SK-N-SH (cell line): ENCODE data around the gene PCYT1A. TPM values are rescaled to one million over a fixed set of nuclear protein-coding genes. Genes with fewer than 3 reads are reported as not detected.
"Not testable (repeated sequence)": the region's sequence is repeated elsewhere in the genome, so short reads cannot be mapped to it uniquely, and the experiment has no call there.

ENCODE experiments used
- CTCF ChIA-PET: fragments of 300-600, 350-600 bp; formaldehyde crosslinking; extraction: SDS; loops from one replicate; lab custom pipeline; 2021; lab: Yijun Ruan, JAX
- POLR2A ChIA-PET: fragments of 350-600 bp; sonication (Branson Sonifier 250); formaldehyde crosslinking; extraction: SDS; loops from one replicate; lab custom pipeline; 2020; ENCODE audit warnings: antibody characterized with exemption, inconsistent platforms; lab: Yijun Ruan, JAX
- DNase-seq: peaks from one replicate; pipeline ENCODE4 v3.0.0; 2012
- H2AFZ ChIP-seq: fragments of 200-600 bp; sonication (generic); 2 replicates; pipeline ENCODE4 v1.8.1; 2016; ENCODE audit warnings: antibody characterized with exemption, mild to moderate bottlenecking, low read depth
- H3F3A ChIP-seq: fragments of 200-600 bp; sonication (generic); replicated peaks from 2 replicates; pipeline ENCODE3; 2016; ENCODE audit warnings: antibody characterized with exemption, mild to moderate bottlenecking; ENCODE audit not compliant: insufficient read depth
- H3K27ac ChIP-seq, 2 experiments: fragments of 200-500 bp in 1 of 2; fragments of 200-600 bp in 1 of 2; sonication (Bioruptor generic) in 1 of 2; sonication (generic), shearing (Covaris generic) in 1 of 2; 2 replicates each; pipeline versions ENCODE4 v1.5.1 to v1.6.1; 2014 to 2016; ENCODE audit warnings: low read depth in 2 of 2, inconsistent platforms in 1 of 2, low read length in 1 of 2, mild to moderate bottlenecking in 1 of 2, mixed read lengths in 1 of 2
- H3K27me3 ChIP-seq: fragments of 200-600 bp; sonication (generic), shearing (Covaris generic); 2 replicates; pipeline ENCODE4 v1.6.1; 2016; ENCODE audit warnings: mixed run types; ENCODE audit not compliant: insufficient read depth
- H3K36me3 ChIP-seq, 2 experiments: fragments of 200-500 bp in 1 of 2; fragments of 200-600 bp in 1 of 2; sonication (Bioruptor generic) in 1 of 2; sonication (generic) in 1 of 2; replicated peaks in 1 of 2; 2 replicates each; pipeline versions ENCODE3 to v1.5.1; 2014 to 2016; ENCODE audit warnings: low read length in 1 of 2, mild to moderate bottlenecking in 1 of 2; ENCODE audit not compliant: insufficient read depth in 2 of 2, control insufficient read depth in 1 of 2
- H3K4me1 ChIP-seq, 2 experiments: fragments of 200-500 bp in 1 of 2; fragments of 200-600 bp in 1 of 2; sonication (Bioruptor generic) in 1 of 2; sonication (generic), shearing (Covaris generic) in 1 of 2; 2 replicates each; pipeline versions ENCODE4 v1.5.1 to v1.6.1; 2014 to 2016; ENCODE audit warnings: low read depth in 1 of 2, low read length in 1 of 2, mixed run types in 1 of 2; ENCODE audit not compliant: insufficient read depth in 2 of 2, control insufficient read depth in 1 of 2
- H3K4me2 ChIP-seq: fragments of 200-600 bp; sonication (generic), shearing (Covaris generic); 2 replicates; pipeline ENCODE4 v1.6.1; 2017; ENCODE audit warnings: mixed run types
- H3K4me3 ChIP-seq, 2 experiments: fragments of 200-500 bp in 1 of 2; fragments of 200-600 bp in 1 of 2; sonication (Bioruptor generic) in 1 of 2; sonication (generic), shearing (Covaris generic) in 1 of 2; 2 replicates each; pipeline versions ENCODE4 v1.5.1 to v1.8.1; 2014 to 2016; ENCODE audit warnings: low read depth in 2 of 2, inconsistent platforms in 1 of 2, low read length in 1 of 2, mild to moderate bottlenecking in 1 of 2, mixed read lengths in 1 of 2, moderate library complexity in 1 of 2
- H3K79me2 ChIP-seq: fragments of 200-600 bp; sonication (generic); 2 replicates; pipeline ENCODE4 v1.8.1; 2017; ENCODE audit warnings: mild to moderate bottlenecking; ENCODE audit not compliant: insufficient read depth
- H3K9ac ChIP-seq: fragments of 200-600 bp; sonication (generic); 2 replicates; pipeline ENCODE4 v1.6.1; 2017; ENCODE audit warnings: mixed run types
- H3K9me2 ChIP-seq: fragments of 200-600 bp; sonication (generic); 2 replicates; pipeline ENCODE4 v1.6.1; 2017; ENCODE audit warnings: mixed run types
- H3K9me3 ChIP-seq: fragments of 200-600 bp; sonication (generic); 2 replicates; pipeline ENCODE4 v1.6.1; 2017; ENCODE audit warnings: mixed run types, mild to moderate bottlenecking, moderate library complexity
- H4K20me1 ChIP-seq: fragments of 200-600 bp; sonication (generic); 2 replicates; pipeline ENCODE4 v1.6.1; 2017; ENCODE audit warnings: mild to moderate bottlenecking, mixed run types; ENCODE audit not compliant: insufficient read depth
- CHD2 ChIP-seq: fragments of 150-350 bp; IDR thresholded peaks from 2 replicates; pipeline ENCODE4 v1.6.1; 2018; ENCODE audit warnings: low read length; ENCODE audit not compliant: partially characterized antibody
- ELF1 ChIP-seq: IDR thresholded peaks from 2 replicates; pipeline ENCODE4 v1.4.0; 2012
- EP300 ChIP-seq, 2 experiments: IDR thresholded peaks; 2 replicates each; pipeline versions ENCODE4 v1.4.0 to v1.6.1; 2012; ENCODE audit warnings: borderline replicate concordance in 1 of 2, low read depth in 1 of 2, low read length in 1 of 2
- FOSL2 ChIP-seq: IDR thresholded peaks from 2 replicates; pipeline ENCODE4 v1.4.0; 2012; ENCODE audit warnings: low read depth, mild to moderate bottlenecking, moderate library complexity, borderline replicate concordance
- FOXJ3 ChIP-seq: sonication (generic); formaldehyde crosslinking; IDR thresholded peaks from 2 replicates; pipeline ENCODE4 v1.5.1; 2020; ENCODE audit warnings: mild to moderate bottlenecking, missing genetic modification reagents
- JUND ChIP-seq: IDR thresholded peaks from 2 replicates; pipeline ENCODE4 v1.4.0; 2012
- NRF1 ChIP-seq: IDR thresholded peaks from 2 replicates; pipeline ENCODE4 v1.6.1; 2012; ENCODE audit warnings: low read depth, mild to moderate bottlenecking, low read length
- POLR2AphosphoS5 ChIP-seq: IDR thresholded peaks from 2 replicates; pipeline ENCODE4 v1.6.1; 2012; ENCODE audit warnings: low read depth, low read length
- RAD21 ChIP-seq: IDR thresholded peaks from 2 replicates; pipeline ENCODE4 v1.6.1; 2012; ENCODE audit warnings: mild to moderate bottlenecking, low read length
- RCOR1 ChIP-seq: fragments of 150-350 bp; IDR thresholded peaks from 2 replicates; pipeline ENCODE4 v1.6.1; 2017; ENCODE audit warnings: antibody characterized with exemption, low read length
- SIN3A ChIP-seq: IDR thresholded peaks from 2 replicates; pipeline ENCODE4 v1.6.1; 2012; ENCODE audit warnings: low read depth, mild to moderate bottlenecking, low read length, moderate library complexity, borderline replicate concordance
- TCF12 ChIP-seq: IDR thresholded peaks from 2 replicates; pipeline ENCODE4 v1.4.0; 2012
- WGBS: methylation state at CpG from one replicate; pipeline ENCODE4 v1.1.6; 2017; ENCODE audit warnings: low lambda C conversion rate; 5-methylcytosine and 5-hydroxymethylcytosine counted together
- polyA plus RNA-seq, 3 experiments: library from polyadenylated mRNA; depleted of rRNA; stranded (reverse); fragments of >200 nt; gene quantifications; 2 replicates each; pipeline ENCODE4 v1.2.3, GENCODE V29; 2012
- TF ChIP-seq, protein P1 (sequence below): IDR thresholded peaks from 2 replicates; pipeline ENCODE4; 2012
- TF ChIP-seq, protein P2 (sequence below): IDR thresholded peaks from 2 replicates; pipeline ENCODE4 v1.4.0; 2012; ENCODE audit warnings: low read depth
- TF ChIP-seq, protein P3 (sequence below): fragments of 150-350 bp; IDR thresholded peaks from 2 replicates; pipeline ENCODE4 v1.6.1; 2016; ENCODE audit warnings: mild to moderate bottlenecking, low read depth, low read length
- TF ChIP-seq, protein P4 (sequence below): IDR thresholded peaks from 2 replicates; pipeline ENCODE4 v1.4.0; 2012; ENCODE audit warnings: low read depth, borderline replicate concordance
- TF ChIP-seq, protein P5 (sequence below): fragments of 200-600 bp; sonication (generic); IDR thresholded peaks from 2 replicates; pipeline ENCODE4 v1.6.1; 2017; ENCODE audit warnings: antibody characterized with exemption, mild to moderate bottlenecking, moderate library complexity

Gene PCYT1A
- polyA plus RNA-seq, 1 of the 3 experiments (the other 2 are of a cell fraction): 45.9 TPM

DNA sequence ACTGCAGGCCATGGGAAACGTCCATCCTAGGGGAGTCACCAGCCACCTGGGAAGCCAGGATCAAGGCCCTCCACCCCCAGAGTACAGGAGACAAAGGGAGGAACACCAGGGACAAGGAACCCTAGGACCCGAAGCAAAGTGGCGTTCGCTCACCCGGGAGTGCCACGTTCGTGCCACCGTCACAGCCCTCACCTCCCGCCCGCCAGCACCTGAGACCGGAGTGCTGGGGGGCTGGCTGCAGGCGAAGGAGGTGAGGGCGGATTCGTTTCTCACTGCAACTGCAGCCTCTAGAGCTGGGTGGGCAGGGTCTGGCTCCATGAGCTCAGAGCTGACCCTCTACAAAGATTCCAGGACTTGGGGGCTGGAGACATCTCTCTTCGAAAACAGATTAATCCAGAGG, 102.6 kb downstream of the PCYT1A start:
- TF ChIP-seq, protein P1, sequence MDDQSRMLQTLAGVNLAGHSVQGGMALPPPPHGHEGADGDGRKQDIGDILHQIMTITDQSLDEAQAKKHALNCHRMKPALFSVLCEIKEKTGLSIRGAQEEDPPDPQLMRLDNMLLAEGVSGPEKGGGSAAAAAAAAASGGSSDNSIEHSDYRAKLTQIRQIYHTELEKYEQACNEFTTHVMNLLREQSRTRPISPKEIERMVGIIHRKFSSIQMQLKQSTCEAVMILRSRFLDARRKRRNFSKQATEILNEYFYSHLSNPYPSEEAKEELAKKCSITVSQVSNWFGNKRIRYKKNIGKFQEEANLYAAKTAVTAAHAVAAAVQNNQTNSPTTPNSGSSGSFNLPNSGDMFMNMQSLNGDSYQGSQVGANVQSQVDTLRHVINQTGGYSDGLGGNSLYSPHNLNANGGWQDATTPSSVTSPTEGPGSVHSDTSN: no peak
- TF ChIP-seq, all 33 proteins: peak for 0
- no peak overlapping the region for H3K27ac ChIP-seq
- H3K9me2 ChIP-seq: no peaks in the 10 kb centered on the region
- POLR2A ChIA-PET: no interaction called here
- H3K36me3 ChIP-seq: no peaks in the 10 kb centered on the region
- no peaks in the 10 kb centered on the region for H3K27me3 ChIP-seq
- H3K9ac ChIP-seq: no peak overlapping the region
- no peak overlapping the region for H2AFZ ChIP-seq
- no peaks in the 10 kb centered on the region for H3F3A ChIP-seq
- no peak overlapping the region for H3K4me3 ChIP-seq
- CTCF ChIA-PET: interaction anchor here (1.6 to 3.5 kb wide), 2 partner anchors 9 to 12 kb away, joined by 4 to 23 read pairs; no protein-coding TSS in a partner anchor
- H3K79me2 ChIP-seq: no peaks in the 10 kb centered on the region
- H3K4me1 ChIP-seq: peaks cover 0 to 13% of the 10 kb centered on the region in 2 experiments; a peak in 2 of 4 replicates
- H3K9me3 ChIP-seq: no peaks in the 10 kb centered on the region
- no peaks in the 10 kb centered on the region for H4K20me1 ChIP-seq
- H3K4me2 ChIP-seq: no peak overlapping the region
- DNase-seq: peak; percentile 10
- 72% methylated on average over 4 of the region's 15 CpGs for WGBS

DNA sequence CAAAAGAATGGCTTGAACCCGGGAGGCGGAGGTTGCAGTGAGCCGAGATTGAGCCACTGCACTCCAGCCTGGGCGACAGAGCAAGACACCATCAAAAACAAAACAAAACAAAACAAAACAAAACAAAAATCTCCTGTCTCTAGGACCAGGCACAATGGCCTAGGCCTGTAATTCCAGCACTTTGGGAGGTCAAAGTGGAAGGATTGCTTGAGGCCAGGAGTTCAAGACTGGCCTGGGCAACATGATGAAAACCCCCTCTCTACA, 103.4 kb downstream of the PCYT1A start:
- H3F3A ChIP-seq, POLR2A ChIA-PET, H3K27me3 ChIP-seq, H2AFZ ChIP-seq, H3K9me2 ChIP-seq, H3K9ac ChIP-seq, DNase-seq, H3K9me3 ChIP-seq, H4K20me1 ChIP-seq, H3K79me2 ChIP-seq, H3K4me2 ChIP-seq, H3K4me3 ChIP-seq, H3K27ac ChIP-seq, H3K36me3 ChIP-seq: not testable (repeated sequence)
- H3K4me1 ChIP-seq: peaks cover 0 to 20% of the 10 kb centered on the region in 2 experiments; a peak in 2 of 4 replicates
- CTCF ChIA-PET: interaction anchor here (1.6 to 2.3 kb wide), 2 partner anchors 9 to 110 kb away, joined by 4 to 7 read pairs; no protein-coding TSS in a partner anchor
- WGBS: 66% methylated on average over 4 of the region's 4 CpGs

DNA sequence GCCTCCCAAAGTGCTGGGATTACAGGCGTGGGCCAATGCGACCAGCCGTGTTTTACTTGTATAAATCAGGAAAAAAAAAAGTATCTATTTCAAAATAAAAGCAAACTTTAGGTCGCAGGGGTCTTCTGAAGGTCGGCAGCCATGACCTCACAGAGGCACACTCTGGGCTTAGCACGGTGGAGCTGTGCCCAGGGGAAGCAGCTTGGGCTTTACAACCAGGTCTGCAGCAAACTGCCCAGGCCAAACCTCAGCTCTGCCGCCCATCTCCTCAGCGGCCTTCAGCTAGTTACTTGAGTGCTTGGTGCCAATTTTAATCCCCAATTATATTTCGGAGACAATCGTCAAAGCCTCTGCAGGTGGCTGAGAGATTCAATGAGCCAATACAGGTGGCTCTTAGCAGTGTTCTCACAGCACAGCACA, 106.4 kb downstream of the PCYT1A start:
- no peaks in the 10 kb centered on the region for H4K20me1 ChIP-seq
- CTCF ChIA-PET: interaction anchor here (0.6 to 1.7 kb wide), 3 partner anchors 14 to 26 kb away, joined by 3 to 8 read pairs (median 5); no protein-coding TSS in a partner anchor

More for the DNA sequence above, 106.4 kb downstream of the PCYT1A start:
- Histone ChIP-seq H3K4me2 (no peak overlapping the region), H3K9me3 (no peaks in the 10 kb centered on the region), H3K9ac (no peak overlapping the region), H3K27ac (no peak overlapping the region), H3F3A (no peaks in the 10 kb centered on the region), H2AFZ (no peak overlapping the region), H3K4me3 (no peak overlapping the region), H3K27me3 (no peaks in the 10 kb centered on the region), H3K9me2 (no peaks in the 10 kb centered on the region), H3K36me3 (no peaks in the 10 kb centered on the region), H3K4me1 (peaks cover 0 to 10% of the 10 kb centered on the region in 2 experiments; a peak in 2 of 4 replicates), H3K79me2 (no peaks in the 10 kb centered on the region)
- peak; percentile 8 for DNase-seq
- WGBS: 82% methylated on average over 8 of the region's 10 CpGs
- POLR2A ChIA-PET: no interaction called here
- TF ChIP-seq, protein P2, sequence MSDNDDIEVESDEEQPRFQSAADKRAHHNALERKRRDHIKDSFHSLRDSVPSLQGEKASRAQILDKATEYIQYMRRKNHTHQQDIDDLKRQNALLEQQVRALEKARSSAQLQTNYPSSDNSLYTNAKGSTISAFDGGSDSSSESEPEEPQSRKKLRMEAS: no peak
- TF ChIP-seq FOSL2 (no peak), ELF1 (no peak), EP300 (IDR thresholded peaks at IDR 0.05; ENCODE audit: borderline replicate concordance in 1 of 2, low read depth in 1 of 2, low read length in 1 of 2) (no peak), SIN3A (no peak), POLR2AphosphoS5 (no peak), RCOR1 (no peak), NRF1 (no peak), TCF12 (no peak), CHD2 (no peak), JUND (no peak), RAD21 (no peak), FOXJ3 (CRISPR knock-in tag) (no peak)
- TF ChIP-seq, protein P3, sequence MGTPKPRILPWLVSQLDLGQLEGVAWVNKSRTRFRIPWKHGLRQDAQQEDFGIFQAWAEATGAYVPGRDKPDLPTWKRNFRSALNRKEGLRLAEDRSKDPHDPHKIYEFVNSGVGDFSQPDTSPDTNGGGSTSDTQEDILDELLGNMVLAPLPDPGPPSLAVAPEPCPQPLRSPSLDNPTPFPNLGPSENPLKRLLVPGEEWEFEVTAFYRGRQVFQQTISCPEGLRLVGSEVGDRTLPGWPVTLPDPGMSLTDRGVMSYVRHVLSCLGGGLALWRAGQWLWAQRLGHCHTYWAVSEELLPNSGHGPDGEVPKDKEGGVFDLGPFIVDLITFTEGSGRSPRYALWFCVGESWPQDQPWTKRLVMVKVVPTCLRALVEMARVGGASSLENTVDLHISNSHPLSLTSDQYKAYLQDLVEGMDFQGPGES: no peak
- TF ChIP-seq, protein P4, sequence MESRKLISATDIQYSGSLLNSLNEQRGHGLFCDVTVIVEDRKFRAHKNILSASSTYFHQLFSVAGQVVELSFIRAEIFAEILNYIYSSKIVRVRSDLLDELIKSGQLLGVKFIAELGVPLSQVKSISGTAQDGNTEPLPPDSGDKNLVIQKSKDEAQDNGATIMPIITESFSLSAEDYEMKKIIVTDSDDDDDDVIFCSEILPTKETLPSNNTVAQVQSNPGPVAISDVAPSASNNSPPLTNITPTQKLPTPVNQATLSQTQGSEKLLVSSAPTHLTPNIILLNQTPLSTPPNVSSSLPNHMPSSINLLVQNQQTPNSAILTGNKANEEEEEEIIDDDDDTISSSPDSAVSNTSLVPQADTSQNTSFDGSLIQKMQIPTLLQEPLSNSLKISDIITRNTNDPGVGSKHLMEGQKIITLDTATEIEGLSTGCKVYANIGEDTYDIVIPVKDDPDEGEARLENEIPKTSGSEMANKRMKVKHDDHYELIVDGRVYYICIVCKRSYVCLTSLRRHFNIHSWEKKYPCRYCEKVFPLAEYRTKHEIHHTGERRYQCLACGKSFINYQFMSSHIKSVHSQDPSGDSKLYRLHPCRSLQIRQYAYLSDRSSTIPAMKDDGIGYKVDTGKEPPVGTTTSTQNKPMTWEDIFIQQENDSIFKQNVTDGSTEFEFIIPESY: no peak
- TF ChIP-seq, protein P5, sequence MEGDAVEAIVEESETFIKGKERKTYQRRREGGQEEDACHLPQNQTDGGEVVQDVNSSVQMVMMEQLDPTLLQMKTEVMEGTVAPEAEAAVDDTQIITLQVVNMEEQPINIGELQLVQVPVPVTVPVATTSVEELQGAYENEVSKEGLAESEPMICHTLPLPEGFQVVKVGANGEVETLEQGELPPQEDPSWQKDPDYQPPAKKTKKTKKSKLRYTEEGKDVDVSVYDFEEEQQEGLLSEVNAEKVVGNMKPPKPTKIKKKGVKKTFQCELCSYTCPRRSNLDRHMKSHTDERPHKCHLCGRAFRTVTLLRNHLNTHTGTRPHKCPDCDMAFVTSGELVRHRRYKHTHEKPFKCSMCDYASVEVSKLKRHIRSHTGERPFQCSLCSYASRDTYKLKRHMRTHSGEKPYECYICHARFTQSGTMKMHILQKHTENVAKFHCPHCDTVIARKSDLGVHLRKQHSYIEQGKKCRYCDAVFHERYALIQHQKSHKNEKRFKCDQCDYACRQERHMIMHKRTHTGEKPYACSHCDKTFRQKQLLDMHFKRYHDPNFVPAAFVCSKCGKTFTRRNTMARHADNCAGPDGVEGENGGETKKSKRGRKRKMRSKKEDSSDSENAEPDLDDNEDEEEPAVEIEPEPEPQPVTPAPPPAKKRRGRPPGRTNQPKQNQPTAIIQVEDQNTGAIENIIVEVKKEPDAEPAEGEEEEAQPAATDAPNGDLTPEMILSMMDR: no peak
